Uterus (tissue), 4 donors: Measurements from ENCODE around the gene HIVEP2. TPM values are rescaled to one million over a fixed set of nuclear protein-coding genes. Genes with fewer than 3 reads are reported as not detected.
A peak's percentile ranks its signal among the peaks of the same experiment; 100 is the strongest.

ENCODE experiments used
- DNase-seq, 2 donors: peaks; one replicate each; pipeline ENCODE4 v3.0.0-alpha.2; 2019 to 2020
- H3K27ac ChIP-seq, 2 donors: fragments of 200-600 bp; sonication (generic); 1 replicate in 1 of 2; 2 replicates in 1 of 2; pipeline ENCODE4 v1.5.1; 2016 to 2018
- H3K27me3 ChIP-seq, 2 donors: fragments of 200-600 bp; sonication (generic); one replicate each; pipeline ENCODE4 v1.5.1; 2018 to 2019; ENCODE audit warnings: control low read depth in 1 of 2
- H3K36me3 ChIP-seq, 2 donors: fragments of 200-600 bp; sonication (generic); one replicate each; pipeline ENCODE4 v1.5.1; 2019; ENCODE audit warnings: control low read depth in 1 of 2
- H3K4me1 ChIP-seq, 2 donors: fragments of 200-600 bp; sonication (generic); one replicate each; pipeline ENCODE4 v1.5.1; 2018 to 2019; ENCODE audit warnings: control low read depth in 1 of 2
- H3K4me3 ChIP-seq, 2 donors: fragments of 200-600 bp; sonication (generic); 1 replicate in 1 of 2; 2 replicates in 1 of 2; pipeline ENCODE4 v1.5.1; 2018 to 2019; ENCODE audit warnings: mild to moderate bottlenecking in 1 of 2
- H3K9me3 ChIP-seq, 2 donors: fragments of 200-600 bp; sonication (generic); one replicate each; pipeline ENCODE4 v1.5.1; 2019; ENCODE audit warnings: control low read depth in 1 of 2
- POLR2A ChIP-seq, 2 donors: fragments of 450-650 bp; IDR thresholded peaks; one replicate each; pipeline ENCODE4 v1.6.1; 2016; ENCODE audit warnings: antibody characterized with exemption in 2 of 2, mild to moderate bottlenecking in 1 of 2, moderate library complexity in 1 of 2
- intact Hi-C: fragments of 100-400 bp; cut with DNase I; formaldehyde crosslinking; loops from one replicate; pipeline ENCODE4 v1.15.1; 2023; ENCODE audit warnings: low total_unique reads
- total RNA-seq, 4 donors: library from RNA; depleted of rRNA in 3 of 4; stranded (reverse); fragments of >200 nt in 3 of 4; gene quantifications; one replicate each; pipeline versions ENCODE4 v1.1.0 to v1.2.4, GENCODE V29; 2014 to 2023
- TF ChIP-seq, protein P1 (sequence below), 4 experiments: fragments of 200-600 bp in 2 of 4; fragments of 450-650 bp in 2 of 4; sonication (generic) in 2 of 4; IDR thresholded peaks; one replicate each; pipeline ENCODE4 v1.5.1; 2016 to 2019; ENCODE audit warnings: antibody characterized with exemption in 4 of 4, mild to moderate bottlenecking in 2 of 4, moderate library complexity in 1 of 4
- donor health status: DM: yes; HTN: yes; CAD: no.

The HIVEP2 gene
- total RNA-seq, 4 donors from 2014 or later: 11.0 to 24.7 (median 19.8) TPM

DNA sequence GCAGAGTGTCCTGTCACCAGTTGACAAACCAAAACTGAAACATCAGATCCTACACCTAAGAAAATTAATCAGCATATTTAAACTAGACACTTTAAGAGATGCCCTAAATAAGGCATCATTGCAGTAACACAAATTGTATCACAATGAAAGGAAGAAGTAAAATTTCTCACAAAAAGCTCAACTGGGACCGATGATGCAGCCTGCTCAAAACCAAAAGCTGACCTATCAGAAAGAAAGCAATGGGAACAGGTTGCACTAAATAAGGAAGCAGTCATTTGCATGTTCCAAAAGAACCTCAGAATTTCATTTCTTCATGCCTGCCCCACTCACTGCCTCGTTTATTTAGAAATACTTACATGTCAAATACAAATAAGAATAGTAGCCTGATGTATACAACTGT lies 12.1 kb downstream of the HIVEP2 start:
- Histone ChIP-seq H3K4me1 (peaks cover 0 to under 1% of the 10 kb centered on the region in 2 donors), H3K27me3 (no peaks in the 10 kb centered on the region), H3K27ac (no peak overlapping the region), H3K4me3 (no peak overlapping the region), H3K9me3 (no peaks in the 10 kb centered on the region), H3K36me3 (no peaks in the 10 kb centered on the region)
- TF ChIP-seq, protein P1, sequence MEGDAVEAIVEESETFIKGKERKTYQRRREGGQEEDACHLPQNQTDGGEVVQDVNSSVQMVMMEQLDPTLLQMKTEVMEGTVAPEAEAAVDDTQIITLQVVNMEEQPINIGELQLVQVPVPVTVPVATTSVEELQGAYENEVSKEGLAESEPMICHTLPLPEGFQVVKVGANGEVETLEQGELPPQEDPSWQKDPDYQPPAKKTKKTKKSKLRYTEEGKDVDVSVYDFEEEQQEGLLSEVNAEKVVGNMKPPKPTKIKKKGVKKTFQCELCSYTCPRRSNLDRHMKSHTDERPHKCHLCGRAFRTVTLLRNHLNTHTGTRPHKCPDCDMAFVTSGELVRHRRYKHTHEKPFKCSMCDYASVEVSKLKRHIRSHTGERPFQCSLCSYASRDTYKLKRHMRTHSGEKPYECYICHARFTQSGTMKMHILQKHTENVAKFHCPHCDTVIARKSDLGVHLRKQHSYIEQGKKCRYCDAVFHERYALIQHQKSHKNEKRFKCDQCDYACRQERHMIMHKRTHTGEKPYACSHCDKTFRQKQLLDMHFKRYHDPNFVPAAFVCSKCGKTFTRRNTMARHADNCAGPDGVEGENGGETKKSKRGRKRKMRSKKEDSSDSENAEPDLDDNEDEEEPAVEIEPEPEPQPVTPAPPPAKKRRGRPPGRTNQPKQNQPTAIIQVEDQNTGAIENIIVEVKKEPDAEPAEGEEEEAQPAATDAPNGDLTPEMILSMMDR (IDR thresholded peaks at IDR 0.05): no peak
- no peak for TF ChIP-seq POLR2A (IDR thresholded peaks at IDR 0.05)
- intact Hi-C loops: no loop called here
- no peak for DNase-seq

DNA sequence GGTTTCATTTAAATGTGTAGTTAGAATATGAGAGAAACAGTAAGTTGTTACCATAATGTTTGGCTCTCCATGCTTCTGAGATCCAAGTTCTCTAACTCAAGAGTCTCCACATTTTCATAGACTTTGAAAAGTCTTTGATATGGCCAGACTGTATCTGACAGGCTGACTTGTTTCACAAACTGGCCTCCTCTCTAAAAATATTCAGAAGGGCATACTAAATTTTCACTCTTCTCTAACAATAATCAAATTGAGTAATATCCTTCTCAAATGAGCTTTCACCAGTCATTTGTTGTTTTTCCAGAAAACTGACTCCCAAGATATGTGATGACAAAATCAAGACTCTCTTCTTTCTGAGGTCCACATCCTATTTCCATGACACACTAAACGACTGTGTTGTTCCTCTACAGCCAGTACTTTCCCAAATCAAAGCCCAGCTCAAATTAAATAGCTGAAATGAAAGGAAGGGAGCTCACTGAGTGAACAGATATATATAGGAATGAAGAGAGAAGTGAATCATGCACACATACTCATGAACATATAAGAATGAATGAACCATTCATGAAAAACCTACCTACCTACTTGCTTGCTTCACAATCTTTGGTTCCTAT lies 15.1 kb downstream of the HIVEP2 start:
- intact Hi-C loops: no loop called here
- Histone ChIP-seq H3K27me3 (no peaks in the 10 kb centered on the region), H3K27ac (no peak overlapping the region), H3K4me3 (no peak overlapping the region), H3K9me3 (no peaks in the 10 kb centered on the region), H3K36me3 (no peaks in the 10 kb centered on the region), H3K4me1 (peaks cover 0 to 5% of the 10 kb centered on the region in 2 donors)
- DNase-seq: no peak
- TF ChIP-seq, protein P1 (IDR thresholded peaks at IDR 0.05): no peak
- TF ChIP-seq POLR2A (IDR thresholded peaks at IDR 0.05): no peak

- DNase-seq: no peak
- Histone ChIP-seq H3K4me3 (peak overlapping the region in 1 of 2 donors; percentile 61), H3K36me3 (no peaks in the 10 kb centered on the region), H3K27me3 (no peaks in the 10 kb centered on the region), H3K4me1 (peaks cover 0 to 5% of the 10 kb centered on the region in 2 donors), H3K27ac (peak overlapping the region; percentile 93 to 96), H3K9me3 (no peaks in the 10 kb centered on the region)
- intact Hi-C loops: no loop called here
- no peak for TF ChIP-seq POLR2A (IDR thresholded peaks at IDR 0.05)
These were observed 17.1 kb downstream of the HIVEP2 start for GRCh38 chr6:142927904-142928303.

- Histone ChIP-seq H3K4me3 (peak overlapping the region; percentile 49 to 61), H3K36me3 (no peaks in the 10 kb centered on the region), H3K27ac (peak overlapping the region; percentile 93 to 96), H3K4me1 (peaks cover 0 to 5% of the 10 kb centered on the region in 2 donors), H3K27me3 (no peaks in the 10 kb centered on the region), H3K9me3 (no peaks in the 10 kb centered on the region)
- no peak for DNase-seq
- TF ChIP-seq, protein P1 (IDR thresholded peaks at IDR 0.05): no peak
- no peak for TF ChIP-seq POLR2A (IDR thresholded peaks at IDR 0.05)
- intact Hi-C loops: no loop called here
These were observed 17.8 kb downstream of the HIVEP2 start for GRCh38 chr6:142927271-142927580.

GRCh38 chr6:142926494-142927270 lies 18.3 kb downstream of the HIVEP2 start:
- no peaks in the 10 kb centered on the region for H3K36me3 ChIP-seq
- TF ChIP-seq POLR2A (IDR thresholded peaks at IDR 0.05): peak in 1 of 2 donors; percentile 66
- TF ChIP-seq, protein P1 (IDR thresholded peaks at IDR 0.05): peak in 1 of 4 experiments; percentile 4
- H3K9me3 ChIP-seq: no peaks in the 10 kb centered on the region
- peak overlapping the region; percentile 93 to 96 for H3K27ac ChIP-seq
- peak; percentile 81 to 84 for DNase-seq
- no peaks in the 10 kb centered on the region for H3K27me3 ChIP-seq
- peaks cover 0 to 5% of the 10 kb centered on the region in 2 donors for H3K4me1 ChIP-seq
- intact Hi-C loops: no loop called here
- H3K4me3 ChIP-seq: peak overlapping the region; percentile 49 to 61
